B cell (primary cell): ENCODE data around the gene CLCN1. TPM values are rescaled to one million over a fixed set of nuclear protein-coding genes. Genes with fewer than 3 reads are reported as not detected.
"Not testable (repeated sequence)": the region's sequence is repeated elsewhere in the genome, so short reads cannot be mapped to it uniquely, and the experiment has no call there.

Experiments used
- ATAC-seq: fragments of 200-7000 bp; cut with Tn5 transposase; one replicate; pipeline ENCODE4 v1.10.0; 2021; ENCODE audit warnings: low read depth, mild to moderate bottlenecking, moderate number of reproducible peaks, moderate library complexity
- CTCF ChIA-PET: fragments of 350-600 bp; sonication (Branson Sonifier 250); formaldehyde crosslinking; loops from one replicate; lab custom pipeline; 2021; ENCODE audit warnings: antibody characterized with exemption, inconsistent platforms; lab: Charles Lee
- POLR2A ChIA-PET: fragments of 350-600 bp; sonication (Branson Sonifier 250); formaldehyde crosslinking; loops from one replicate; lab custom pipeline; 2021; ENCODE audit warnings: antibody characterized with exemption; lab: Charles Lee
- DNase-seq: peaks from one replicate; pipeline ENCODE4 v3.0.0; 2013
- H2AFZ ChIP-seq: 2 replicates; pipeline ENCODE4 v1.6.1; 2012; ENCODE audit warnings: mild to moderate bottlenecking, low read depth, low read length; ENCODE audit not compliant: insufficient read depth, poor library complexity, severe bottlenecking
- H3K27ac ChIP-seq, 2 donors: 1 replicate in 1 of 2; 2 replicates in 1 of 2; pipeline ENCODE4 v1.5.1; 2012 to 2013; ENCODE audit warnings: low read length in 2 of 2, mild to moderate bottlenecking in 2 of 2, moderate library complexity in 1 of 2
- H3K27me3 ChIP-seq, 4 experiments: fragments of 200-600 bp in 1 of 4; sonication (generic) in 1 of 4; replicated peaks in 1 of 4; 1 replicate in 2 of 4; 2 replicates in 2 of 4; pipeline versions ENCODE4 v1.6.1 to v1.7.0; 2013 to 2016; ENCODE audit warnings: low read length in 3 of 4, mild to moderate bottlenecking in 2 of 4, mixed read lengths in 1 of 4, moderate library complexity in 1 of 4; ENCODE audit not compliant: insufficient read depth in 4 of 4, control insufficient read depth in 3 of 4; ENCODE audit errors: control extremely low read depth in 1 of 4
- H3K36me3 ChIP-seq, 2 experiments: replicated peaks in 1 of 2; 1 replicate in 1 of 2; 2 replicates in 1 of 2; pipeline versions ENCODE4 v1.6.1 to v1.7.1; 2013; ENCODE audit warnings: low read length in 1 of 2; ENCODE audit not compliant: insufficient read depth in 2 of 2, control insufficient read depth in 1 of 2; ENCODE audit errors: control extremely low read depth in 1 of 2, extremely low read depth in 1 of 2
- H3K4me1 ChIP-seq, 2 donors: fragments of 200-600 bp in 1 of 2; sonication (generic) in 1 of 2; 1 replicate in 1 of 2; 2 replicates in 1 of 2; pipeline versions ENCODE4 v1.5.1 to v1.6.1; 2013 to 2017; ENCODE audit warnings: low read length in 2 of 2; ENCODE audit not compliant: control insufficient read depth in 2 of 2, insufficient read depth in 2 of 2
- H3K4me2 ChIP-seq: replicated peaks from 2 replicates; pipeline ENCODE3; 2012; ENCODE audit warnings: mild to moderate bottlenecking, low read depth, low read length; ENCODE audit not compliant: poor library complexity, severe bottlenecking
- H3K4me3 ChIP-seq, 5 experiments: fragments of 200-600 bp in 1 of 5; sonication (generic) in 1 of 5; 1 replicate in 3 of 5; 2 replicates in 2 of 5; pipeline versions ENCODE4 v1.5.1 to v1.7.0; 2011 to 2016; ENCODE audit warnings: low read length in 4 of 5, mild to moderate bottlenecking in 4 of 5, low read depth in 2 of 5, control low read depth in 1 of 5, moderate library complexity in 1 of 5; ENCODE audit not compliant: insufficient read depth in 1 of 5; ENCODE audit errors: control extremely low read depth in 1 of 5, extremely low read depth in 1 of 5
- H3K79me2 ChIP-seq: fragments of 200-600 bp; sonication (generic); one replicate; pipeline ENCODE4 v1.6.0; 2016; ENCODE audit warnings: low read length; ENCODE audit not compliant: control insufficient read depth, insufficient read depth
- H3K9ac ChIP-seq: fragments of 200-600 bp; sonication (generic); 2 replicates; pipeline ENCODE4 v1.6.1; 2017; ENCODE audit warnings: mild to moderate bottlenecking, low read length, moderate library complexity
- H3K9me3 ChIP-seq, 3 donors: one replicate each; pipeline versions ENCODE4 v1.6.1 to v1.7.1; 2013; ENCODE audit warnings: low read length in 2 of 3; ENCODE audit not compliant: control insufficient read depth in 2 of 3, insufficient read depth in 1 of 3; ENCODE audit errors: control extremely low read depth in 1 of 3
- H4K20me1 ChIP-seq: 2 replicates; pipeline ENCODE4 v1.6.0; 2012; ENCODE audit warnings: mild to moderate bottlenecking, low read length; ENCODE audit not compliant: insufficient read depth, control insufficient read depth, poor library complexity, severe bottlenecking
- H3K27ac Mint-ChIP-seq: one replicate; pipeline ENCODE4 v1.8.0; 2021; ENCODE audit warnings: mixed read lengths
- H3K27me3 Mint-ChIP-seq: one replicate; pipeline ENCODE4 v1.8.0; 2021; ENCODE audit warnings: mixed read lengths
- H3K4me1 Mint-ChIP-seq: one replicate; pipeline ENCODE4 v1.8.0; 2021; ENCODE audit warnings: mixed read lengths
- H3K4me3 Mint-ChIP-seq: one replicate; pipeline ENCODE4 v1.8.0; 2021; ENCODE audit warnings: mixed read lengths
- H3K9me3 Mint-ChIP-seq: one replicate; pipeline ENCODE4 v1.8.0; 2022; ENCODE audit warnings: mixed read lengths; ENCODE audit not compliant: insufficient read depth
- CTCF ChIP-seq: fragments of 200-600 bp; IDR thresholded peaks from one replicate; pipeline ENCODE4 v1.8.0; 2022; ENCODE audit warnings: antibody characterized with exemption, mild to moderate bottlenecking
- EZH2 ChIP-seq: IDR thresholded peaks from 2 replicates; pipeline ENCODE4 v1.6.1; 2012; ENCODE audit warnings: borderline replicate concordance, low read depth, mild to moderate bottlenecking, moderate library complexity, low read length; ENCODE audit not compliant: insufficient read depth, poor library complexity, severe bottlenecking
- WGBS: methylation state at CpG from one replicate; pipeline ENCODE4 v1.1.5; 2013; ENCODE audit warnings: missing lambda C conversion rate; ENCODE audit not compliant: insufficient coverage; 5-methylcytosine and 5-hydroxymethylcytosine counted together
- intact Hi-C: fragments of 100-400 bp; cut with micrococcal nuclease; formaldehyde crosslinking; loops from one replicate; pipeline ENCODE4 v1.10.0; 2022
- polyA plus RNA-seq: library from polyadenylated mRNA; depleted of rRNA; stranded (reverse); fragments of >200 nt; gene quantifications from 2 replicates; pipeline ENCODE4 v1.2.3, GENCODE V29; 2012
- total RNA-seq, 2 donors: library from RNA; stranded (reverse); fragments of 120-200 nt in 1 of 2; gene quantifications; 1 replicate in 1 of 2; 2 replicates in 1 of 2; pipeline versions ENCODE4 v1.2.3 to v1.2.4, GENCODE V29; 2013 to 2022

CLCN1 gene
- total and polyA plus RNA-seq, 2 donors (not counting 1 experiment from before 2014, with no cell fraction given) = not detected

GRCh38 chr7:143391462-143392404 is 75.8 kb downstream of the CLCN1 start:
- CTCF ChIA-PET = interaction anchor here (0.5 to 1.6 kb wide), 3 partner anchors 25 to 781 kb away, joined by 3 to 7 read pairs (median 3); no protein-coding TSS in a partner anchor
- no peak overlapping the region for H3K27ac Mint-ChIP-seq
- TF ChIP-seq CTCF (no peak), EZH2 (no peak)
- H3K27me3 Mint-ChIP-seq = no peaks in the 10 kb centered on the region
- DNase-seq = no peak
- H2AFZ ChIP-seq = no peak overlapping the region
- H3K9me3 Mint-ChIP-seq = no peaks in the 10 kb centered on the region
- peaks cover 0 to 17% of the 10 kb centered on the region in 2 experiments for H3K36me3 ChIP-seq
- H4K20me1 ChIP-seq = no peaks in the 10 kb centered on the region
- H3K79me2 ChIP-seq = no peaks in the 10 kb centered on the region
- peaks cover 0 to under 1% of the 10 kb centered on the region in 2 donors for H3K4me1 ChIP-seq
- POLR2A ChIA-PET = no interaction called here
- no peaks in the 10 kb centered on the region for H3K27me3 ChIP-seq
- no peaks in the 10 kb centered on the region for H3K9me3 ChIP-seq
- no peak overlapping the region for H3K27ac ChIP-seq
- H3K9ac ChIP-seq = no peak overlapping the region
- no peak overlapping the region for H3K4me2 ChIP-seq
- intact Hi-C loops = no loop called here
- no peak overlapping the region for H3K4me3 ChIP-seq
- no peaks in the 10 kb centered on the region for H3K4me1 Mint-ChIP-seq
- ATAC-seq = no peak
- WGBS = 88% methylated on average over 20 of the region's 24 CpGs
- H3K4me3 Mint-ChIP-seq = no peak overlapping the region

GRCh38 chr7:143392427-143392826 is 76.5 kb downstream of the CLCN1 start:
- peaks cover 0 to 17% of the 10 kb centered on the region in 2 experiments for H3K36me3 ChIP-seq
- H3K4me3 Mint-ChIP-seq, H3K79me2 ChIP-seq, H3K9me3 Mint-ChIP-seq, POLR2A ChIA-PET, H3K27me3 ChIP-seq, H2AFZ ChIP-seq, H3K27me3 Mint-ChIP-seq, H3K27ac ChIP-seq, H3K4me2 ChIP-seq, H3K4me1 ChIP-seq, H3K4me1 Mint-ChIP-seq, H3K9me3 ChIP-seq, H4K20me1 ChIP-seq, ATAC-seq, H3K27ac Mint-ChIP-seq, intact Hi-C loops, DNase-seq, H3K9ac ChIP-seq, H3K4me3 ChIP-seq: not testable (repeated sequence)
- 97% methylated on average over 7 of the region's 8 CpGs for WGBS
- CTCF ChIA-PET = interaction anchor here (1.0 to 1.3 kb wide), 2 partner anchors 8 to 12 kb away, joined by 3 to 5 read pairs; no protein-coding TSS in a partner anchor
